Left ventricle myocardium inferior (tissue), 1 donor: ENCODE data around the gene KHNYN. TPM values are rescaled to one million over a fixed set of nuclear protein-coding genes. Genes with fewer than 3 reads are reported as not detected.

Experiments used
- DNase-seq: peaks from one replicate; pipeline ENCODE4 v3.0.0-alpha.2; 2020
- H3K27ac ChIP-seq: fragments of 200-600 bp; replicated peaks from 2 replicates; pipeline ENCODE4 v1.8.0; 2021
- H3K27me3 ChIP-seq: fragments of 200-600 bp; 2 replicates; pipeline ENCODE4 v1.8.0; 2021; ENCODE audit warnings: low read depth
- H3K36me3 ChIP-seq: fragments of 200-600 bp; 2 replicates; pipeline ENCODE4 v1.8.0; 2021
- H3K4me1 ChIP-seq: fragments of 200-600 bp; 2 replicates; pipeline ENCODE4 v1.8.0; 2021
- H3K4me3 ChIP-seq: fragments of 200-600 bp; 2 replicates; pipeline ENCODE4 v1.8.0; 2021; ENCODE audit warnings: mild to moderate bottlenecking, moderate library complexity
- H3K9me3 ChIP-seq: fragments of 200-600 bp; replicated peaks from 2 replicates; pipeline ENCODE4 v1.8.0; 2021
- CTCF ChIP-seq: fragments of 200-600 bp; IDR thresholded peaks from 2 replicates; pipeline ENCODE4 v1.8.0; 2021; ENCODE audit warnings: antibody characterized with exemption, mild to moderate bottlenecking, borderline replicate concordance
- intact Hi-C: fragments of 100-400 bp; cut with micrococcal nuclease; formaldehyde crosslinking; loops from one replicate; pipeline ENCODE4 v1.11.0; 2022
- total RNA-seq: library from RNA; stranded (reverse); fragmentation: NEBNext Ultra II Directional; extraction: Animal tissue kit (Norgen Biotek cat#: 25700); gene quantifications from one replicate; pipeline ENCODE4 v1.2.1, GENCODE V29; 2021
- donor health status: DM: no; HTN: yes; CAD: no; lungs with severe emphysema.

KHNYN gene
- total RNA-seq, 1 donor from 2014 or later = 20.5 TPM

GRCh38 chr14:24435998-24436354, 6.2 kb downstream of the KHNYN start:
- DNase-seq = no peak
- Histone ChIP-seq H3K4me3 (no peak overlapping the region), H3K36me3 (peaks cover 70% of the 10 kb centered on the region), H3K4me1 (peaks cover 81% of the 10 kb centered on the region), H3K27ac (peak overlapping the region; percentile 100), H3K9me3 (no peaks in the 10 kb centered on the region), H3K27me3 (no peaks in the 10 kb centered on the region)
- intact Hi-C loops = loop anchor here (5.0 kb wide), 1 partner anchor 104 kb away; no protein-coding TSS in a partner anchor
- no peak for TF ChIP-seq CTCF

- H3K4me1 ChIP-seq = peaks cover 81% of the 10 kb centered on the region
- H3K27me3 ChIP-seq = no peaks in the 10 kb centered on the region
- peak overlapping the region; percentile 22 for H3K4me3 ChIP-seq
- intact Hi-C loops = loop anchor here (5.0 kb wide), 1 partner anchor 104 kb away; no protein-coding TSS in a partner anchor
- TF ChIP-seq CTCF = peak; percentile 86
- H3K36me3 ChIP-seq = peaks cover 73% of the 10 kb centered on the region
- no peaks in the 10 kb centered on the region for H3K9me3 ChIP-seq
- peak overlapping the region; percentile 100 for H3K27ac ChIP-seq
- no peak for DNase-seq
Measured at GRCh38 chr14:24436355-24437019, 6.7 kb downstream of the KHNYN start.

GRCh38 chr14:24437020-24437735, 7.4 kb downstream of the KHNYN start:
- peak overlapping the region; percentile 100 for H3K27ac ChIP-seq
- TF ChIP-seq CTCF = peak; percentile 13
- H3K4me1 ChIP-seq = peaks cover 81% of the 10 kb centered on the region
- no peaks in the 10 kb centered on the region for H3K27me3 ChIP-seq
- H3K36me3 ChIP-seq = peaks cover 73% of the 10 kb centered on the region
- intact Hi-C loops = loop anchor here (5.0 kb wide), 1 partner anchor 105 kb away; no protein-coding TSS in a partner anchor
- DNase-seq = no peak
- peak overlapping the region; percentile 22 for H3K4me3 ChIP-seq
- H3K9me3 ChIP-seq = no peaks in the 10 kb centered on the region

- intact Hi-C loops = loop anchor here (5.0 kb wide), 1 partner anchor 105 kb away; no protein-coding TSS in a partner anchor
- H3K9me3 ChIP-seq = no peaks in the 10 kb centered on the region
- peaks cover 70% of the 10 kb centered on the region for H3K36me3 ChIP-seq
- no peak for TF ChIP-seq CTCF
- H3K4me3 ChIP-seq = peak overlapping the region; percentile 22
- H3K4me1 ChIP-seq = peaks cover 79% of the 10 kb centered on the region
- no peak for DNase-seq
- no peaks in the 10 kb centered on the region for H3K27me3 ChIP-seq
- peak overlapping the region; percentile 100 for H3K27ac ChIP-seq
Measured at GRCh38 chr14:24437736-24438067, 7.9 kb downstream of the KHNYN start.

GRCh38 chr14:24438223-24439097, 8.7 kb downstream of the KHNYN start:
- Histone ChIP-seq H3K27me3 (no peaks in the 10 kb centered on the region), H3K4me3 (no peak overlapping the region), H3K36me3 (peaks cover 62% of the 10 kb centered on the region), H3K27ac (peak overlapping the region; percentile 100), H3K9me3 (no peaks in the 10 kb centered on the region), H3K4me1 (peaks cover 78% of the 10 kb centered on the region)
- TF ChIP-seq CTCF = no peak
- intact Hi-C loops = loop anchor here (5.0 kb wide), 1 partner anchor 106 kb away; no protein-coding TSS in a partner anchor
- no peak for DNase-seq
